SW480 (cell line): Measurements from ENCODE around the gene MYH1.
A peak's percentile ranks its signal among the peaks of the same experiment; 100 is the strongest.

Source experiments
- DNase-seq: peaks from one replicate; pipeline ENCODE4 v3.0.0-alpha.2; 2016; ENCODE audit warnings: low spot score

Gene MYH1

DNA sequence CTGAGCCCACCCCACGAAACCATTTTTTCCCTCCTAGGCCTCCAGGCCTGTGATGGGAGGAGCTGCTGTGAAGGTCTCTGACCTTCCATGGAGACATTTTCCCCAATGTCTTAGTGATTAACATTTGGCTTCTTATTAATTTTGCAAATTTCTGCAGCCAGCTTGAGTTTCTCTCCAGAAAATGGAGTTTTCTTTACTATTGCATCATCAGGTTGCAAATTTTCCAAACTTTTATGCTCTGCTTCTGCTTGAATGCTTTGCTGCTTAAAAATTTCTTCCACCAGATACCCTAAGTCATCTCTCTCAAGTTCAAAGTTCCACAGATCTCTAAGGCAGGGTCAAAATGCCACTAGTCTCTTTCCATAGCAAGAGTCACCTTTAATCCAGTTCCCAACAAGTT lies 36.1 kb downstream of the MYH1 start:
- DNase-seq, result no peak

DNA sequence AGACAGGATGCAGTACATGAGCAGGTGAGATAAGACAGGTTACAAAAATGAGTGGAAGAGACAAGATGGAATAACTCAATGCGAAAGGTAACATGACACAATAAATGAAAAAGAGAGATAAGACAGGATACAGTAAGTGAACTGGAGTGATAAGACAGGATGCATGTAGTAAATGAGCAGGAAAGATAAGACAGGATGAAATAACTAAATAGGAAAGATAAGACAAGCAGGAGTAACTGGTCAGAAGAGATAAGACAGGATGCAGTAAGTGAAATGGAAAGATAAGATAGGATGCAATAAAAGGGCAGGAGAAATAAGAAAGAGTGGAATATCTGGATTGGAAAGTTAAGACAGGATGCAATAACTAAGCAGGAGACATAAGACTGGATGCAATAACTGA lies 40.6 kb downstream of the MYH1 start:
- no peak for DNase-seq

DNA sequence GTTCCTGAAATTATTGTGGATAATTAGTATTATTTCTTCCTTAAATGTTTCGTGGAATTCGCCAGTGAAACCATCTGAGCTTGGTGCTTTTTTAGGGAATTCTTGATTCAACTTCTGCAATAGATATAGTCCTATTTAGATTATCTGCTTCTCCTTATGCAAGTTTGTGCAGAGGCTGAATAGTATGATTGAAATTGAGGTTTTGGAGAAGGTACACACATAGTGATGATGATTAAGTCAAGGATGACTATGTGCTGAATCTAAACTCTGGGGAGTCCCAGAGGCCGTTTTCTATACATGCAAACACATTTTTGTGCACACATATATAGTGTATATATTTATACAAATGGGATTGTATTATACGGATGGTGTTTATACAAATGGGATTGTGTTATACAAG lies 43.8 kb downstream of the MYH1 start:
- DNase-seq, result no peak

DNA sequence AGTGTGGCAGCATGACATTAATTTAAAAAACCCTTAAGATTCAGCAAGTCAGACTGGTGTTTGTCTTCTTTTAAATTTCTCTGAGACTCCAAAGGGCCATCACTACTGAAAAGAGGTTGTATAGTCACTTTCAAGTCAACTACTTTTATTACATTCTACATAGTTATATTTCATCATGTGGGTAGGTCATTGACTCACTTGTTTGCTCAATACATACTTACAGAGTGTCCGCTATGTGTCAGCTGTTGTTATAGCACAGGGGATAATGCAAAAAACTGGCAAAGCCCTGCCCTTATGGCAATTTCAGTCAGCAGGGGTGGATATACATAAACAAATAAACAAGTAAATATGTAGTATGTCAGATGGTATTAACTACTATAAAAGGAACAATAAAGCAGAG lies 46.5 kb downstream of the MYH1 start:
- peak; percentile 31 for DNase-seq

DNA sequence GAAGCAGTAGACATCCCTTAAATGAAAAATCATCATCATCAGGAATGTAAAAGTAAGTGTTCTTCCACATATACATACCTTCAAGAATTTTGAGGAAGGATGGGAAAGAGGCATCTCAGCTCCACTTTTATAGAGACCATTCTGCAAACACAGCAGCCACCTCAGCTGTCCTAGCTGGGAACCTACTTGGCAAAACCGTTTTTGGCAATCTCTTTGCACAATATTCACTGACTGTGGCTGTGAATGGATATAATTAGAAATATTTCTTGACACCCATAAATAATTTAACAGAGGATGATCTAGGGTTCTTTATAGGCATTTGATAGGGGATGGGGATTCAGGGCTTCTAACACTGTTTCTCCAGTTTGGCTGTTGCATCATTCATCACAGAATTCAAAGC lies 48.9 kb downstream of the MYH1 start, which contains the start of gene MYH4:
MYH4 (minus strand) TSS at position 101 of the 400 bp plus-strand sequence. CDS start 2,814 bp downstream, outside the sequence.
- DNase-seq, result no peak

DNA sequence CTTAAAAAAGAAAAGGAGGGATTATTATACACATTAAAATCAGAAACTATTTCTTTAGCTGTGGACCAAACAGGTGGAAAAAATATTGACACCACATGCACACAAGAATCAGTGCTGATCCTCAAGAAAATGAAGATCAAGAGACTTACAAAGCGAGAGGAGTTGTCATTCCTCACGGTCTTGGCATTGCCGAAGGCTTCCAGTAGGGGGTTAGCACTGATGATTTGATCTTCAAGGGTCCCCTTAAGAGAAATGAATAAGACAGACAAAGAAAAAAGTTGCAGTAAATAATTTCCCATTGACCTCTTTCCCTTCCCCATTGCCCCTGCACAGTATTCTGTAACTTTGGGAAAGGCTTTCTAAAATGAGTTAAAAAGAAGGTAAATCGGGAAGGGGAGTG lies 54.9 kb downstream of the MYH1 start:
- no peak for DNase-seq

DNA sequence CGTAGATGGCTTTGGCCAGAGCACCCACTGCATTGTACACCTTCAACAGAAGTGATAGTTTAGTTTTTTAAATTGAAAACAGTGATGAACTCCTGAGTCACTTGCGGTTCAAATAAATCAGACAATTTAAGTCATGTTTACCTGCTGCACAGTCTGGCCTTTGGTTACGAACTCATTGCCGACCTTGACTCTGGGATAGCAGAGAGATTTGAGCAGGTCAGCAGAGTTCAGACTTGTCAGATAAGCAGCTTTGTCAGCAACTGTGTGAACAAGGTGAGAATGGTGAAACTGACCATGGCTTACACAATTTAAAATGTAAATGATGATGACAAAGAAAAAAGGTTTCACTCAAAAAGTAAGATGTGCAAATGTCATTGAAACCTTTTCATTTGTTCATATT lies 58.3 kb downstream of the MYH1 start:
- DNase-seq, result no peak

DNA sequence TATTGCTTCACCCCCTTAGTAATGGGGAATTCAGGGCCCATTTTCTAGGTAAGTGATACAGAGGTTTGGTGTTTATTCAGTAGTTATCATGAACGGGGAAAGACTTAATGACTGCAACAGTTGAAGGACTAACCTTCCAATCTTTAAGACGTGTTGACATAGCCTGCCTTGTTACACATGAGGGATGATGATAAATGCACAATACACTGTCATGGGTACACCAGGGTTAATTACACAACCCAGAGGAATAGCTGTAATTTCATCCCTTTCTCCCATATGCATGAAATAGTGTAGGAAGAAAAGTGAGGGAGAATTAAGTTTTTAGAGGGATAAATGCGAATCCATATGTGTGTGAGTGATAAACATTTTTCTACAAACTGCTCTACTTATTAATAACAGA lies 59.6 kb downstream of the MYH1 start:
- no peak for DNase-seq

DNA sequence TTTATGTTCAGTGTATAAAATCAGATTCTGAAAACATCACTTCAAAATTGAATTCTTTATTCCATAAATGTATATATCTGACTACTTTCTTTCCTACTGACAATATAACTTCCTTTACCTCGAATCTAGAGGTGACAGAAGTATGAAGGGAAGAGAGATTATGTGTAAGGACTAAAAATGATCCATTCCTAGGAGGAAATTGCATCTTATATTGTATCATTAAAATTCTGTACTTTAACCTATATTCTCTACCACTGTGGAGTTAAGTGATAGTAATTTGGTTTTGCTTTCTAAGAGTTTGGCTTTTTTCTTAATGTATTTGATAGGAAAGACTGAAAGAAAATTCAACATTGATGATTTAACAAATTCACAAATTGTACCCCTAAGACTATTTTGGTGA lies 60.4 kb downstream of the MYH1 start:
- no peak for DNase-seq

DNA sequence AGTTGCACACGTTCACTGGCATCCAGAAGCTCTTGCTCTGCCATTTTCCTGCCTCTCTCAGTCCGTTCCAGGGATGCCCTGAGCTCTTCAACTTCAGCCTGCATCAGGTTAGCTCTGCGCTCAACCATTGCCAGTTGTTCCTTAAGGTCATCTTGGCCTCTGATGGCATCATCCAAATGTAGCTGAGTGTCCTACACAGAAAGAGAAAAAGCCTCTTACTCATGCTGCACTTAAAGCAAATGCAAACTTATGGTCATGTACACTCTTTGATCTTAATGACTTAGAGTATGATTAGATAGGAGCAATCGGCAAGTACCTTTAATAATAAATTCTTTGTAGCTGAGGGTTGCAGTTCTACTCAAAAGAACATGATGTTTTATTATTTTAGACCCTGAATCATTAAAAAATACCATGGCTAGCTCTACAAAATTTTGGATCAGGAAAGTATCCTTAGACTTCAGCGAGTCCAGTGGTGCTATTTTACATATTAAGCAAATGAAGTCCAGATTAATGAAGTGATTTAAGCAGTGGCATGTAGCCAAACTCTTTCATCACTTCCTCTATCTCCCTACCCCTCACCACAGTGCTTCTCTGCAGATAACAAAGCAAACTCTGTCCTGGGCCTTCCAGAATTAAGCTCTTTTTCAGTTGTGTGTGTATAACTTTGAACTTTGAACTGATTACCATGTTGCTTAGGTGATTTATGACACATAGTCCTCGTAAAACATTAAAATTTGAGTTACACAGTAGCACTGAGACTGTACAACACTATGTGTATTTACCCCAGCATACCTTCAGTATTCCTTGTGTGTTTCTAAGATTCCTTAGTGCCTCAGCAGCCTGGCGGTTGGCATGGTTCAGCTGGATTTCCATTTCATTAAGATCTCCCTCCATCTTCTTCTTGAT lies 71.1 kb downstream of the MYH1 start:
- DNase-seq, result peak; percentile 86
